ENCODE results near the gene UBR4. TPM values are rescaled to one million over a fixed set of nuclear protein-coding genes. Genes with fewer than 3 reads are reported as not detected.

The UBR4 gene
- total RNA-seq, 1 donor from 2014 or later = 222 TPM

DNA sequence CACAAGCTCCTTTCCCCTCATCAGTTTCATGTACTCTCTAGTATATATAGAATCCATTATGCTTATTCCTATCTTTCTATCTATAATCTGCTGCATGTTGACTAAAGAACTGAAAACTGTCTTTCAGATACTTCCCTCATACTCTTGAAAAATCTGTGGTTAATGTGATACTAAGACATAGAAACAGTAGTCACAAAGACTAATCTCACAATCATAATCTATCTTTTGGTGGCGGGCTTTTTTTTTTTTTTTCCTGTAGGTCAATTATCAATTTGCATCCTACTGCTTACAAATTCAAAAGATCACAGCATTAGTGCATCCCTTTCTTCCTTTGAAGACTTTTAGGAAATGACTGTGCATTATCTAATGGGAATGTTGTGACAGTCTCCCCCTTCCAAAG lies 4.7 kb downstream of the UBR4 start:
- Histone ChIP-seq H3K9me3 (no peaks in the 10 kb centered on the region), H3K4me1 (peaks cover 17 to 44% of the 10 kb centered on the region in 2 donors), H3K27me3 (no peaks in the 10 kb centered on the region), H3K4me3 (no peak overlapping the region), H3K36me3 (no peaks in the 10 kb centered on the region), H3K27ac (peak overlapping the region in 1 of 2 donors; percentile 71)
- no peak for TF ChIP-seq CTCF (IDR thresholded peaks at IDR 0.05)
- no peak for DNase-seq (ENCODE audit: low spot score in 2 of 2)
- intact Hi-C loops (cut with DNase I) = loop anchor here (5.0 to 10.0 kb wide), 3 partner anchors 37 to 303 kb away; partner anchors contain the start of genes ALDH4A1 and CAPZB

- H3K27ac ChIP-seq = peak overlapping the region; percentile 49 to 71
- H3K4me3 ChIP-seq = no peak overlapping the region
- TF ChIP-seq CTCF (IDR thresholded peaks at IDR 0.05) = no peak
- intact Hi-C loops (cut with DNase I) = loop anchor here (5.0 to 10.0 kb wide), 3 partner anchors 38 to 302 kb away; partner anchors contain the start of genes ALDH4A1 and CAPZB
- H3K9me3 ChIP-seq = no peaks in the 10 kb centered on the region
- H3K4me1 ChIP-seq = peaks cover 17 to 44% of the 10 kb centered on the region in 2 donors
- DNase-seq (ENCODE audit: low spot score in 2 of 2) = peak in 1 of 2 donors; percentile 21
- H3K36me3 ChIP-seq = peaks cover 3 to 6% of the 10 kb centered on the region in 2 donors
- no peaks in the 10 kb centered on the region for H3K27me3 ChIP-seq
Observed at GRCh38 chr1:19204446-19205266, 5.4 kb downstream of the UBR4 start.

GRCh38 chr1:19203440-19203839 lies 6.6 kb downstream of the UBR4 start:
- Histone ChIP-seq H3K4me3 (peak overlapping the region in 1 of 2 donors; percentile 3), H3K27me3 (no peaks in the 10 kb centered on the region), H3K9me3 (no peaks in the 10 kb centered on the region), H3K4me1 (peaks cover 17 to 42% of the 10 kb centered on the region in 2 donors), H3K36me3 (peaks cover 15 to 18% of the 10 kb centered on the region in 2 donors), H3K27ac (peak overlapping the region; percentile 49 to 71)
- peak in 1 of 2 donors; percentile 86 for DNase-seq (ENCODE audit: low spot score in 2 of 2)
- TF ChIP-seq CTCF (IDR thresholded peaks at IDR 0.05) = no peak
- intact Hi-C loops (cut with DNase I) = loop anchor here (10.0 kb wide), 1 partner anchor 281 kb away; the partner anchor contains the start of gene CAPZB

- intact Hi-C loops (cut with DNase I) = loop anchor here (10.0 kb wide), 1 partner anchor 282 kb away; the partner anchor contains the start of gene CAPZB
- Histone ChIP-seq H3K4me1 (peaks cover 12 to 37% of the 10 kb centered on the region in 2 donors), H3K27me3 (no peaks in the 10 kb centered on the region), H3K27ac (peak overlapping the region; percentile 49 to 71), H3K4me3 (no peak overlapping the region), H3K9me3 (no peaks in the 10 kb centered on the region), H3K36me3 (peaks cover 26 to 28% of the 10 kb centered on the region in 2 donors)
- no peak for TF ChIP-seq CTCF (IDR thresholded peaks at IDR 0.05)
- DNase-seq (ENCODE audit: low spot score in 2 of 2) = no peak
Observed at GRCh38 chr1:19202396-19202795, 7.7 kb downstream of the UBR4 start.

GRCh38 chr1:19199969-19200604 lies 10.0 kb downstream of the UBR4 start:
- TF ChIP-seq CTCF (IDR thresholded peaks at IDR 0.05) = no peak
- H3K9me3 ChIP-seq = no peaks in the 10 kb centered on the region
- H3K4me3 ChIP-seq = no peak overlapping the region
- peaks cover 46 to 48% of the 10 kb centered on the region in 2 donors for H3K36me3 ChIP-seq
- intact Hi-C loops (cut with DNase I) = loop anchor here (10.0 kb wide), 1 partner anchor 285 kb away; the partner anchor contains the start of gene CAPZB
- H3K27ac ChIP-seq = no peak overlapping the region
- no peaks in the 10 kb centered on the region for H3K27me3 ChIP-seq
- peaks cover 12 to 26% of the 10 kb centered on the region in 2 donors for H3K4me1 ChIP-seq
- DNase-seq (ENCODE audit: low spot score in 2 of 2) = no peak

Measured in ascending aorta (tissue), 2 donors.